NCI-H1436 (cell line): ENCODE data around the gene SEMA3A.
"Not testable (repeated sequence)": the region's sequence is repeated elsewhere in the genome, so short reads cannot be mapped to it uniquely, and the experiment has no call there.

ENCODE experiments used
- DNase-seq: peaks from one replicate; lab custom pipeline; 2025; lab: John Stamatoyannopoulos, UW

Gene SEMA3A

GRCh38 chr7:84108787-84109186 lies 85.8 kb downstream of the SEMA3A start:
- DNase-seq = no peak

DNA sequence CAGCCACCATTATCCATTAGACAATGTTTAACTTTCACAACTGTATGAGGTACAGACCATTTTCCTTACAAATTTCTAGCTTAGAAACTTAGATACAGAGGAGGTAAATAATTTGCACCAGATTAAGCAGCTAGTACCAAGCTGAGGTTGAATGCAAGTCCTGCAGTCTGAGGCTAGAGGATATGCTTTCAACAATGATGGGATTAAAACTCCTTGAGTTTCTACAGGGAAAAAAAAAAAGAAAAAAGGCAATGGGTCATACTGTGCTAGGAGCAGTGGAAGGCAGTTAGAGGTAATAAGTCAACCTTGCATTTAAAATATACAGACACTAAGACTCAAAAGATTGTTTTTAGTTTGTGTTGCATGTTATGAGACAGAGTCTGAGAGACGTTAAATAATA lies 86.5 kb downstream of the SEMA3A start:
- no peak for DNase-seq

GRCh38 chr7:84107259-84107658 lies 87.3 kb downstream of the SEMA3A start:
- DNase-seq = no peak

GRCh38 chr7:84106291-84106690 lies 88.3 kb downstream of the SEMA3A start:
- DNase-seq = no peak

GRCh38 chr7:84105586-84105985 lies 89.0 kb downstream of the SEMA3A start:
- DNase-seq = no peak

- DNase-seq = no peak
These were observed 89.8 kb downstream of the SEMA3A start for GRCh38 chr7:84104826-84105225.

- no peak for DNase-seq
These were observed 92.4 kb downstream of the SEMA3A start for GRCh38 chr7:84102213-84102612.

GRCh38 chr7:84100866-84101265 lies 93.7 kb downstream of the SEMA3A start:
- no peak for DNase-seq

GRCh38 chr7:84095971-84096370 lies 98.6 kb downstream of the SEMA3A start:
- no peak for DNase-seq

- DNase-seq = no peak
These were observed 102.4 kb downstream of the SEMA3A start for GRCh38 chr7:84092207-84092606.

- DNase-seq = no peak
These were observed 103.3 kb downstream of the SEMA3A start for GRCh38 chr7:84091318-84091717.

GRCh38 chr7:84088802-84089201 lies 105.8 kb downstream of the SEMA3A start:
- DNase-seq = peak; percentile 1

DNA sequence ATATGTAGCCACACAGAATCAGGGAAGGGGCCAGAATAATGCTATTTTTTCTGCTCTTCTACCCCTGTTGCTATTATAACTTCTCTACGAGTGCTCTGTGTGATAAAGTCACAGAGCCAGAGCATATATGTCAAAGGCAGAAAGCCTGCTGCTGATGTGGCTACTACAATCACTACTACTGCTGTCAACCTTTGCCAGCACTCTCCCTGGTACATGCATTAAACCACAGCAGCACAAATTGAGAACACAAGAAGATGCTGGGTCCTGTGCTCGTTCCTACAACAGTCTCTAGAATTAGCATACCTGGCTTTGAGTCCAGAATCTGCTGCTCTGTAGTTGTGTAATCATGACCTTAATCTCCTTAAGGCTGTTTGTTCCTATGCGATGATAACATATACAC lies 108.6 kb downstream of the SEMA3A start:
- DNase-seq = no peak

- no peak for DNase-seq
These were observed 109.4 kb downstream of the SEMA3A start for GRCh38 chr7:84085147-84085546.

GRCh38 chr7:84083846-84084245 lies 110.7 kb downstream of the SEMA3A start:
- no peak for DNase-seq

DNA sequence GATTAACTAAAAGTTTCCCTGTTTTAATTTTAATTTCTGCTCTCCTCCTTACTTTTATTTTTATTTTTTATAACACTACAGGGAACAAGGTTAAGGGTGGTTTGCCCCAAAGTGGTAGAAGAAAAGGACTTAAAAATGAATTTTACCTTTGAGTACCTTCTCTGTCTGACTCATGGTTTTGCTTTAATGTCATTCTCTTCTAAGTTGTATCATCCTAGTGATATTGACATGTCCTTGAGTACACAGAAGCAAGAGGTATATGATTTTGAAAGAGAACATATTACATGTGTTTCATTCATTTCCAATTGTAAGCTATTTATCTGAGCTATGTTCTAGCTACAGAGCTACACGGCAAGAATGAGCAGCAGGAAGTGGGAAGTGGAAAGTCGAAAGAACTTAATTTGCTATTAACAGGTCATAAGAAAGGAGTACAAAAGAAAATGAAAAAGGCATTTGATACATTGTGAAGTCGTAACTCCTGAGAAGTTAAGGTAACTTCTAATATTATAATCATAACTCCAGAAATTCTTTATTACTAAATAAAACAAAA lies 112.5 kb downstream of the SEMA3A start:
- no peak for DNase-seq

- no peak for DNase-seq
These were observed 117.3 kb downstream of the SEMA3A start for GRCh38 chr7:84077336-84077735.

- no peak for DNase-seq
These were observed 118.4 kb downstream of the SEMA3A start for GRCh38 chr7:84076219-84076618.

DNA sequence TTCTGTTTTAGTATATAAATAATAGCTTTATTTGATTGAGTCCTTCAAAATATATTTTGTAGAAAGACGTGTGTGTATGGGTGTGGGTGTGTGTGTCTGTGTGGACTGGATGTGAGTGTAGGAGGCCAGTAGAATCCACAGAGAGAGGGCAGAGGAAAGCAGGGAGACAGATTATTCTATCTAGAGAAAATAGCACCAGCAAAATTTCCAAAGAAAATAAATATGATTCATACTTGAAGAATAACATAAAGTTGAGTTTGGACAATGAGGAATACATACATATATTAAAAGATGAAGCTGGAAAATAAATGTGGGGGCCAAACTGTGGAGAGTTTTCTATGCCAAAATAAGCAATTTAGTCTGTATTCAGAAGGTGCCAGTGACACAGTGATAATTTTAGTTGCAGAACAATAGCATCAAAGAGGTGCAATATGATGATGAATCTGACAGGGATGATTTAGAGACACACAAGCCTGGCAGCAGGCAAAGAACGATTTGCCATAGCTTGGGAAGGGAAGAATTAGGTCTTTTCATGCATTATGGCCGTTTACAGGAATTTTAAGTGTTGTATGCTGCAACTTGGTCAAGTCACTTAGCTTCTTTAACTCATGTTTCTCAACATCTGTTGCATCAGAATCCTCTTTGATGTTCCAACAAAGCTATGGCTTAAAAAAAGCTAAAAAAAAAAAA lies 121.3 kb downstream of the SEMA3A start:
- DNase-seq = no peak

DNA sequence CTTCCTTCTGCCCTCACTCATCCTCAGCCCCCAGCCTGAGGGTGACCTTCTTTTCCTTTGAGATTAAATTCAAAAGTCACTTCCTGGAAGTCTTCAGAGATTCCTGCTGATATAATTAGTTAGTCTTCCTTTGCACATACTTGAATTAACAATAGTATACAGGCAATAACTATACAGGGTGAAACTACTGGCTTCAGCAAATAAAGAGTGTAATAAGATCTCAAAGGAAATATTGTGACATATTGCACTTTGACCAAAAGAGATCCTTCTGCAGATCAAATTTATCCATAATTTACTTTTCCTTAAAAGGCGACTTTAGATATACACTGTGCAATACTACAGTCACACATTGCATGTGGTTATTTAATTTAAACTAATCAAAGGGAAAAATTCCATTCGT lies 123.8 kb downstream of the SEMA3A start:
- no peak for DNase-seq

DNA sequence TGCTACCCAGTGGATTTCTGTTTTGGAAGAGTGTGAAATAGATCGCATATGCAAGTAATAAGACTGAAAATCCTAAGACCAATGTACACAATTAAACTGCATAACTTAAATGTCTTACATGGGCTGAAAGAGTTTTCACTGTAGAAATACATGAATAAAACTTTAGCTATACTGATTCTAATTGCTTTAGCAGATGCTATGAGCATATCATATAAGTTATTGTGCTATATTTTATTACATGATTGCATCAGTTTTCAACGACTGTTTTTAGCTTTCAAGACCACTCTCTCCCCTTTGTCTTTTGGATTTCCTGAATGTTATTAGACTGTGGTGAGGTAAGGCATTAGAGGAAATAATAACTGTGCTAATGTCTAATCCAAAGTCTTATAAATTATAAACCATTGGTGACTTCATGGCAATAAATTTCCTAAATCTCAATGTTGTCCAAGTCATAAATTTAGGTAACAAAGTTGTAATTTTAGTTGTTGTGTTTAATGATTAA lies 124.5 kb downstream of the SEMA3A start:
- DNase-seq = no peak

DNA sequence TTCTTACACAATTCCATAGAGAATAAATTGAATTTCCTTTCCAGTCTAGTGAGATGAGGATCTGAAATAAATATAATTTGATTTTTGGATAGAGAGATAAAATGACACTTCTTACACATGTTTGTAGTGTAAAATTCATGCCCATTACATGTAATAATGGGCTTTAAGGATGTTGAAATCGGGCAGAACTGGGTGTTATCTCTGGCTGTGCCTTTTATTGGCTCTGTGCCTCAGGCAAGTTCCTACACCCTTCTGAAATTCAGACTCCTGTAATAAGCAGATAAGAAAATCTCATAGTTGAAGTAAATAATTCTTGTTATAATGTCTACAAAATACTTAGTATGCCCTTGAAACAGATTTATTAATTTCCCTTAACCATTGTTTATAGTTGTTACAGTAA lies 125.6 kb downstream of the SEMA3A start:
- no peak for DNase-seq

GRCh38 chr7:84062489-84062901 lies 132.1 kb downstream of the SEMA3A start:
- not testable (repeated sequence) for DNase-seq

- DNase-seq = no peak
These were observed 133.8 kb downstream of the SEMA3A start for GRCh38 chr7:84060760-84061261.
